HEK293 (cell line): ENCODE measurements around the gene MSRB3.

ENCODE experiments used
- CTCF ChIA-PET: fragments of 350-600 bp; formaldehyde crosslinking; extraction: SDS; loops from one replicate; lab custom pipeline; 2021; ENCODE audit warnings: antibody characterized with exemption; lab: Yijun Ruan, JAX
- POLR2A ChIA-PET: fragments of 300-600 bp; formaldehyde crosslinking; extraction: SDS; loops from one replicate; lab custom pipeline; 2020; ENCODE audit warnings: antibody characterized with exemption, inconsistent platforms; lab: Yijun Ruan, JAX
- H3K27ac ChIP-seq: fragments of 200-500 bp; sonication (Bioruptor generic); 2 replicates; pipeline ENCODE4 v1.5.1; 2014; ENCODE audit warnings: low read depth, low read length, control low read depth, inconsistent platforms; ENCODE audit errors: extremely low read depth
- H3K36me3 ChIP-seq, 2 experiments: fragments of 200-500 bp in 1 of 2; sonication (Bioruptor generic) in 1 of 2; 1 replicate in 1 of 2; 2 replicates in 1 of 2; pipeline ENCODE4 v1.5.1; 2014 to 2017; ENCODE audit warnings: inconsistent platforms in 2 of 2, low read length in 2 of 2; ENCODE audit not compliant: control insufficient read depth in 2 of 2, insufficient read depth in 1 of 2
- H3K4me1 ChIP-seq: fragments of 200-500 bp; sonication (Bioruptor generic); 2 replicates; pipeline ENCODE4 v1.5.1; 2014; ENCODE audit warnings: mild to moderate bottlenecking, low read length, inconsistent platforms; ENCODE audit not compliant: control insufficient read depth, insufficient read depth
- H3K4me3 ChIP-seq: 2 replicates; pipeline ENCODE4 v1.5.1; 2011; ENCODE audit warnings: low read depth, mild to moderate bottlenecking, control low read depth, low read length, moderate library complexity
- H3K9me3 ChIP-seq: fragments of 200-500 bp; sonication (Bioruptor generic); 2 replicates; pipeline ENCODE4 v1.5.1; 2014; ENCODE audit warnings: low read depth, low read length, inconsistent platforms; ENCODE audit not compliant: control insufficient read depth, insufficient read depth
- GLIS1 ChIP-seq: fragments of 450-650 bp; formaldehyde crosslinking; IDR thresholded peaks from 2 replicates; pipeline ENCODE4 v1.5.1; 2016; ENCODE audit warnings: missing biosample characterization, missing genetic modification characterization
- KLF9 ChIP-seq: fragments of 450-650 bp; formaldehyde crosslinking; IDR thresholded peaks from 2 replicates; pipeline ENCODE4 v1.5.1; 2016; ENCODE audit warnings: missing biosample characterization, missing genetic modification characterization, low read depth
- SCRT1 ChIP-seq: fragments of 450-650 bp; formaldehyde crosslinking; IDR thresholded peaks from 2 replicates; pipeline ENCODE4 v1.5.1; 2016; ENCODE audit warnings: missing biosample characterization, missing genetic modification characterization, borderline replicate concordance
- ZBTB48 ChIP-seq: fragments of 450-650 bp; formaldehyde crosslinking; IDR thresholded peaks from 2 replicates; pipeline ENCODE4 v1.5.1; 2016; ENCODE audit warnings: missing biosample characterization, missing genetic modification characterization
- ZNF112 ChIP-seq: fragments of 450-650 bp; formaldehyde crosslinking; IDR thresholded peaks from 2 replicates; pipeline ENCODE4 v1.5.0; 2017; ENCODE audit warnings: missing biosample characterization, missing genetic modification characterization
- ZNF132 ChIP-seq: fragments of 450-650 bp; formaldehyde crosslinking; IDR thresholded peaks from 2 replicates; pipeline ENCODE4 v1.5.1; 2017; ENCODE audit warnings: missing biosample characterization, missing genetic modification characterization, borderline replicate concordance
- ZNF239 ChIP-seq: fragments of 450-650 bp; formaldehyde crosslinking; IDR thresholded peaks from 2 replicates; pipeline ENCODE4 v1.5.1; 2016; ENCODE audit warnings: missing biosample characterization, missing genetic modification characterization
- ZNF292 ChIP-seq: fragments of 450-650 bp; formaldehyde crosslinking; IDR thresholded peaks from 2 replicates; pipeline ENCODE4 v1.5.1; 2016; ENCODE audit warnings: low read depth, missing biosample characterization, missing genetic modification characterization, borderline replicate concordance
- ZNF324 ChIP-seq: fragments of 450-650 bp; formaldehyde crosslinking; IDR thresholded peaks from 2 replicates; pipeline ENCODE4 v1.5.1; 2016; ENCODE audit warnings: missing biosample characterization, missing genetic modification characterization
- ZNF404 ChIP-seq: fragments of 450-650 bp; formaldehyde crosslinking; IDR thresholded peaks from 2 replicates; pipeline ENCODE4 v1.5.1; 2017; ENCODE audit warnings: missing biosample characterization, missing genetic modification characterization
- ZNF501 ChIP-seq: fragments of 450-650 bp; formaldehyde crosslinking; IDR thresholded peaks from 2 replicates; pipeline ENCODE4 v1.5.1; 2016; ENCODE audit warnings: missing biosample characterization, missing genetic modification characterization
- ZNF514 ChIP-seq: fragments of 450-650 bp; formaldehyde crosslinking; IDR thresholded peaks from 2 replicates; pipeline ENCODE4 v1.5.1; 2016; ENCODE audit warnings: missing biosample characterization, missing genetic modification characterization
- ZNF555 ChIP-seq: fragments of 450-650 bp; formaldehyde crosslinking; conservative IDR thresholded peaks from 2 replicates; pipeline ENCODE4 v1.5.1; 2017; ENCODE audit warnings: missing biosample characterization, mild to moderate bottlenecking, missing genetic modification characterization, inconsistent platforms
- ZNF624 ChIP-seq: fragments of 450-650 bp; formaldehyde crosslinking; IDR thresholded peaks from 2 replicates; pipeline ENCODE4 v1.5.1; 2017; ENCODE audit warnings: missing biosample characterization, missing genetic modification characterization
- ZNF658 ChIP-seq: fragments of 450-650 bp; formaldehyde crosslinking; IDR thresholded peaks from 2 replicates; pipeline ENCODE4; 2016; ENCODE audit warnings: missing biosample characterization, missing genetic modification characterization
- ZNF670 ChIP-seq: fragments of 450-650 bp; formaldehyde crosslinking; IDR thresholded peaks from 2 replicates; pipeline ENCODE4 v1.5.1; 2016; ENCODE audit warnings: missing biosample characterization, missing genetic modification characterization, low read depth
- ZNF768 ChIP-seq: fragments of 450-650 bp; formaldehyde crosslinking; IDR thresholded peaks from 2 replicates; pipeline ENCODE4 v1.5.1; 2018; ENCODE audit warnings: missing biosample characterization, mild to moderate bottlenecking, missing genetic modification characterization
- TF ChIP-seq, protein P1 (sequence below): fragments of 450-650 bp; formaldehyde crosslinking; IDR thresholded peaks from 2 replicates; pipeline ENCODE4 v1.5.1; 2016; ENCODE audit warnings: missing biosample characterization, missing genetic modification characterization
- TF ChIP-seq, protein P2 (sequence below): fragments of 450-650 bp; formaldehyde crosslinking; IDR thresholded peaks from 2 replicates; pipeline ENCODE4 v1.5.1; 2016; ENCODE audit warnings: missing biosample characterization, missing genetic modification characterization
- TF ChIP-seq, protein P3 (sequence below): fragments of 450-650 bp; IDR thresholded peaks from 2 replicates; pipeline ENCODE4 v1.5.1; 2018; ENCODE audit warnings: missing biosample characterization, missing genetic modification characterization
- TF ChIP-seq, protein P4 (sequence below): fragments of 450-650 bp; formaldehyde crosslinking; IDR thresholded peaks from 2 replicates; pipeline ENCODE4 v1.5.1; 2016; ENCODE audit warnings: missing biosample characterization, missing genetic modification characterization
- TF ChIP-seq, protein P5 (sequence below): fragments of 450-650 bp; formaldehyde crosslinking; IDR thresholded peaks from 2 replicates; pipeline ENCODE4 v1.5.1; 2016; ENCODE audit warnings: missing biosample characterization, missing genetic modification characterization, low read depth
- TF ChIP-seq, protein P6 (sequence below): fragments of 450-650 bp; formaldehyde crosslinking; IDR thresholded peaks from 2 replicates; pipeline ENCODE4 v1.5.1; 2016; ENCODE audit warnings: missing biosample characterization, missing genetic modification characterization
- TF ChIP-seq, protein P7 (sequence below): fragments of 450-650 bp; formaldehyde crosslinking; IDR thresholded peaks from 2 replicates; pipeline ENCODE4 v1.5.1; 2017; ENCODE audit warnings: missing biosample characterization, missing genetic modification characterization

The MSRB3 gene

DNA sequence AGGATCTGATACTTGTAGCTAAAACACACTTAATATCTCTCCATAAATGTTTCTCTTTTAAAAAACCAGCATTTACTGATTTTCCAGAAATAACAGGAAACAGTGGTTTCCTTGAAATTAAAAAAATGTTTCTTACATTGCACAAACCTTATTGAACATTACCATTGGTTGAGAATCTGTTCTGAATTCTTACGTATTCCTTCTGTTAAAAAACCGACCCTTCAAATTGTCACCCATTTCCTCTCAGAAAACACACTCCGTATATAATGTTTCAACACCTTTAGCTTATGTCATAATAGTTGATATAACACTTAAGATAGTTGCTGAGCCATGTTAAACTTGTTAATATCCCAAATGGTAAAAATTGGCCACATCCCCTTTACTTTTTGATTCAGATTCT lies 51.2 kb downstream of the MSRB3 start:
- POLR2A ChIA-PET: no interaction called here
- H3K27ac ChIP-seq: no peak overlapping the region
- peaks cover 18% of the 10 kb centered on the region for H3K4me1 ChIP-seq
- no peaks in the 10 kb centered on the region for H3K9me3 ChIP-seq
- no peaks in the 10 kb centered on the region for H3K36me3 ChIP-seq
- TF ChIP-seq, protein P1, sequence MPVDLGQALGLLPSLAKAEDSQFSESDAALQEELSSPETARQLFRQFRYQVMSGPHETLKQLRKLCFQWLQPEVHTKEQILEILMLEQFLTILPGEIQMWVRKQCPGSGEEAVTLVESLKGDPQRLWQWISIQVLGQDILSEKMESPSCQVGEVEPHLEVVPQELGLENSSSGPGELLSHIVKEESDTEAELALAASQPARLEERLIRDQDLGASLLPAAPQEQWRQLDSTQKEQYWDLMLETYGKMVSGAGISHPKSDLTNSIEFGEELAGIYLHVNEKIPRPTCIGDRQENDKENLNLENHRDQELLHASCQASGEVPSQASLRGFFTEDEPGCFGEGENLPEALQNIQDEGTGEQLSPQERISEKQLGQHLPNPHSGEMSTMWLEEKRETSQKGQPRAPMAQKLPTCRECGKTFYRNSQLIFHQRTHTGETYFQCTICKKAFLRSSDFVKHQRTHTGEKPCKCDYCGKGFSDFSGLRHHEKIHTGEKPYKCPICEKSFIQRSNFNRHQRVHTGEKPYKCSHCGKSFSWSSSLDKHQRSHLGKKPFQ: no peak
- TF ChIP-seq, protein P2, sequence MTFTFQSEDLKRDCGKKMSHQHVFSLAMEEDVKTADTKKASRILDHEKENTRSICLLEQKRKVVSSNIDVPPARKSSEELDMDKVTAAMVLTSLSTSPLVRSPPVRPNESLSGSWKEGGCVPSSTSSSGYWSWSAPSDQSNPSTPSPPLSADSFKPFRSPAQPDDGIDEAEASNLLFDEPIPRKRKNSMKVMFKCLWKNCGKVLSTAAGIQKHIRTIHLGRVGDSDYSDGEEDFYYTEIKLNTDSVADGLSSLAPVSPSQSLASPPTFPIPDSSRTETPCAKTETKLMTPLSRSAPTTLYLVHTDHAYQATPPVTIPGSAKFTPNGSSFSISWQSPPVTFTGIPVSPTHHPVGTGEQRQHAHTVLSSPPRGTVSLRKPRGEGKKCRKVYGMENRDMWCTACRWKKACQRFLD: no peak
- no peak for TF ChIP-seq KLF9 (tag by site-specific recombination)
- no peak for TF ChIP-seq ZNF670 (tag by site-specific recombination)
- TF ChIP-seq, protein P3, sequence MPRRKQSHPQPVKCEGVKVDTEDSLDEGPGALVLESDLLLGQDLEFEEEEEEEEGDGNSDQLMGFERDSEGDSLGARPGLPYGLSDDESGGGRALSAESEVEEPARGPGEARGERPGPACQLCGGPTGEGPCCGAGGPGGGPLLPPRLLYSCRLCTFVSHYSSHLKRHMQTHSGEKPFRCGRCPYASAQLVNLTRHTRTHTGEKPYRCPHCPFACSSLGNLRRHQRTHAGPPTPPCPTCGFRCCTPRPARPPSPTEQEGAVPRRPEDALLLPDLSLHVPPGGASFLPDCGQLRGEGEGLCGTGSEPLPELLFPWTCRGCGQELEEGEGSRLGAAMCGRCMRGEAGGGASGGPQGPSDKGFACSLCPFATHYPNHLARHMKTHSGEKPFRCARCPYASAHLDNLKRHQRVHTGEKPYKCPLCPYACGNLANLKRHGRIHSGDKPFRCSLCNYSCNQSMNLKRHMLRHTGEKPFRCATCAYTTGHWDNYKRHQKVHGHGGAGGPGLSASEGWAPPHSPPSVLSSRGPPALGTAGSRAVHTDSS (tag by site-specific recombination): no peak
- no peak for TF ChIP-seq ZNF404
- no peak for TF ChIP-seq SCRT1 (tag by site-specific recombination)
- TF ChIP-seq ZBTB48 (tag by site-specific recombination): no peak
- TF ChIP-seq ZNF768 (tag by site-specific recombination): no peak
- TF ChIP-seq ZNF658 (tag by site-specific recombination): no peak
- TF ChIP-seq ZNF239 (tag by site-specific recombination): no peak
- no peak for TF ChIP-seq ZNF112 (tag by site-specific recombination)
- TF ChIP-seq GLIS1 (tag by site-specific recombination): no peak
- no peak for TF ChIP-seq ZNF292
- TF ChIP-seq ZNF624 (tag by site-specific recombination): no peak
- TF ChIP-seq ZNF501: no peak
- TF ChIP-seq ZNF324 (tag by site-specific recombination): no peak
- TF ChIP-seq, protein P4, sequence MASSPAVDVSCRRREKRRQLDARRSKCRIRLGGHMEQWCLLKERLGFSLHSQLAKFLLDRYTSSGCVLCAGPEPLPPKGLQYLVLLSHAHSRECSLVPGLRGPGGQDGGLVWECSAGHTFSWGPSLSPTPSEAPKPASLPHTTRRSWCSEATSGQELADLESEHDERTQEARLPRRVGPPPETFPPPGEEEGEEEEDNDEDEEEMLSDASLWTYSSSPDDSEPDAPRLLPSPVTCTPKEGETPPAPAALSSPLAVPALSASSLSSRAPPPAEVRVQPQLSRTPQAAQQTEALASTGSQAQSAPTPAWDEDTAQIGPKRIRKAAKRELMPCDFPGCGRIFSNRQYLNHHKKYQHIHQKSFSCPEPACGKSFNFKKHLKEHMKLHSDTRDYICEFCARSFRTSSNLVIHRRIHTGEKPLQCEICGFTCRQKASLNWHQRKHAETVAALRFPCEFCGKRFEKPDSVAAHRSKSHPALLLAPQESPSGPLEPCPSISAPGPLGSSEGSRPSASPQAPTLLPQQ (tag by site-specific recombination): no peak
- TF ChIP-seq, all 188 proteins: peak for 0
- H3K4me3 ChIP-seq: no peak overlapping the region
- CTCF ChIA-PET: interaction anchor here (0.6 to 0.7 kb wide), 2 partner anchors 497 to 649 kb away, joined by 3 read pairs; no protein-coding TSS in a partner anchor

DNA sequence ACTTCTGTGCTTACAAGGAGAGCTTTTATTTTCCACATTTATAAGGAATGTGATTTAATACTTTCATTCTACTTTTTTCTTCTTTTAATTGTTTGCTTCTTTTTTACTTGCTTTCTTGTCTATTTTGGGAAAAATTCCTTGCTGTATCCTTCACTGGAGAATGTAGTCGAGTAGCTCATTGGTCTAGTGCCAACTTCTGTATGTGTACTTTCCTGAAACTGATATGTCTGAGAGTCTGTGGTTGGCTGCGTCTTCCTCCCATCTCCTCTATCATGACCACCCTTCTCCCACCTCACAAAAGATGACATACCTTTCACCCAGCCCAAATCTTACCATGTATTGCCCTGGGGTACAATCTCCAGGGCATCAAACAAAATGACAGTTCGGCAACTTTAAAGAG lies 51.8 kb downstream of the MSRB3 start:
- no peak overlapping the region for H3K27ac ChIP-seq
- CTCF ChIA-PET: interaction anchor here (0.6 to 0.7 kb wide), 3 partner anchors 497 to 1636 kb away, joined by 3 to 4 read pairs (median 3); no protein-coding TSS in a partner anchor
- no peaks in the 10 kb centered on the region for H3K9me3 ChIP-seq
- H3K36me3 ChIP-seq: no peaks in the 10 kb centered on the region
- POLR2A ChIA-PET: no interaction called here
- peaks cover 18% of the 10 kb centered on the region for H3K4me1 ChIP-seq
- no peak overlapping the region for H3K4me3 ChIP-seq
- TF ChIP-seq, protein P5, sequence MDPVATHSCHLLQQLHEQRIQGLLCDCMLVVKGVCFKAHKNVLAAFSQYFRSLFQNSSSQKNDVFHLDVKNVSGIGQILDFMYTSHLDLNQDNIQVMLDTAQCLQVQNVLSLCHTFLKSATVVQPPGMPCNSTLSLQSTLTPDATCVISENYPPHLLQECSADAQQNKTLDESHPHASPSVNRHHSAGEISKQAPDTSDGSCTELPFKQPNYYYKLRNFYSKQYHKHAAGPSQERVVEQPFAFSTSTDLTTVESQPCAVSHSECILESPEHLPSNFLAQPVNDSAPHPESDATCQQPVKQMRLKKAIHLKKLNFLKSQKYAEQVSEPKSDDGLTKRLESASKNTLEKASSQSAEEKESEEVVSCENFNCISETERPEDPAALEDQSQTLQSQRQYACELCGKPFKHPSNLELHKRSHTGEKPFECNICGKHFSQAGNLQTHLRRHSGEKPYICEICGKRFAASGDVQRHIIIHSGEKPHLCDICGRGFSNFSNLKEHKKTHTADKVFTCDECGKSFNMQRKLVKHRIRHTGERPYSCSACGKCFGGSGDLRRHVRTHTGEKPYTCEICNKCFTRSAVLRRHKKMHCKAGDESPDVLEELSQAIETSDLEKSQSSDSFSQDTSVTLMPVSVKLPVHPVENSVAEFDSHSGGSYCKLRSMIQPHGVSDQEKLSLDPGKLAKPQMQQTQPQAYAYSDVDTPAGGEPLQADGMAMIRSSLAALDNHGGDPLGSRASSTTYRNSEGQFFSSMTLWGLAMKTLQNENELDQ (tag by site-specific recombination): no peak
- TF ChIP-seq, protein P6, sequence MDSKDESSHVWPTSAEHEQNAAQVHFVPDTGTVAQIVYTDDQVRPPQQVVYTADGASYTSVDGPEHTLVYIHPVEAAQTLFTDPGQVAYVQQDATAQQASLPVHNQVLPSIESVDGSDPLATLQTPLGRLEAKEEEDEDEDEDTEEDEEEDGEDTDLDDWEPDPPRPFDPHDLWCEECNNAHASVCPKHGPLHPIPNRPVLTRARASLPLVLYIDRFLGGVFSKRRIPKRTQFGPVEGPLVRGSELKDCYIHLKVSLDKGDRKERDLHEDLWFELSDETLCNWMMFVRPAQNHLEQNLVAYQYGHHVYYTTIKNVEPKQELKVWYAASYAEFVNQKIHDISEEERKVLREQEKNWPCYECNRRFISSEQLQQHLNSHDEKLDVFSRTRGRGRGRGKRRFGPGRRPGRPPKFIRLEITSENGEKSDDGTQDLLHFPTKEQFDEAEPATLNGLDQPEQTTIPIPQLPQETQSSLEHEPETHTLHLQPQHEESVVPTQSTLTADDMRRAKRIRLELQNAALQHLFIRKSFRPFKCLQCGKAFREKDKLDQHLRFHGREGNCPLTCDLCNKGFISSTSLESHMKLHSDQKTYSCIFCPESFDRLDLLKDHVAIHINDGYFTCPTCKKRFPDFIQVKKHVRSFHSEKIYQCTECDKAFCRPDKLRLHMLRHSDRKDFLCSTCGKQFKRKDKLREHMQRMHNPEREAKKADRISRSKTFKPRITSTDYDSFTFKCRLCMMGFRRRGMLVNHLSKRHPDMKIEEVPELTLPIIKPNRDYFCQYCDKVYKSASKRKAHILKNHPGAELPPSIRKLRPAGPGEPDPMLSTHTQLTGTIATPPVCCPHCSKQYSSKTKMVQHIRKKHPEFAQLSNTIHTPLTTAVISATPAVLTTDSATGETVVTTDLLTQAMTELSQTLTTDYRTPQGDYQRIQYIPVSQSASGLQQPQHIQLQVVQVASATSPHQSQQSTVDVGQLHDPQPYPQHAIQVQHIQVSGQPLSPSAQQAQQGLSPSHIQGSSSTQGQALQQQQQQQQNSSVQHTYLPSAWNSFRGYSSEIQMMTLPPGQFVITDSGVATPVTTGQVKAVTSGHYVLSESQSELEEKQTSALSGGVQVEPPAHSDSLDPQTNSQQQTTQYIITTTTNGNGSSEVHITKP (tag by site-specific recombination): no peak
- TF ChIP-seq ZNF514 (tag by site-specific recombination) (no peak), ZNF555 (tag by site-specific recombination) (no peak), ZNF132 (tag by site-specific recombination) (no peak)
- TF ChIP-seq, protein P7, sequence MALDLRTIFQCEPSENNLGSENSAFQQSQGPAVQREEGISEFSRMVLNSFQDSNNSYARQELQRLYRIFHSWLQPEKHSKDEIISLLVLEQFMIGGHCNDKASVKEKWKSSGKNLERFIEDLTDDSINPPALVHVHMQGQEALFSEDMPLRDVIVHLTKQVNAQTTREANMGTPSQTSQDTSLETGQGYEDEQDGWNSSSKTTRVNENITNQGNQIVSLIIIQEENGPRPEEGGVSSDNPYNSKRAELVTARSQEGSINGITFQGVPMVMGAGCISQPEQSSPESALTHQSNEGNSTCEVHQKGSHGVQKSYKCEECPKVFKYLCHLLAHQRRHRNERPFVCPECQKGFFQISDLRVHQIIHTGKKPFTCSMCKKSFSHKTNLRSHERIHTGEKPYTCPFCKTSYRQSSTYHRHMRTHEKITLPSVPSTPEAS (tag by site-specific recombination): no peak
